HG03558 (cell line): ENCODE data around the gene SLC2A13.
"Not testable (repeated sequence)": the region's sequence is repeated elsewhere in the genome, so short reads cannot be mapped to it uniquely, and the experiment has no call there.

Experiments used
- ATAC-seq: cut with Tn5 transposase; IDR thresholded peaks from one replicate; pipeline ENCODE4 v1.9.1; 2021; ENCODE audit warnings: moderate number of reproducible peaks; ENCODE audit not compliant: unreplicated experiment; ENCODE audit errors: extremely low read depth

Gene SLC2A13

GRCh38 chr12:39935839-39936238 is 170.0 kb downstream of the SLC2A13 start:
- no peak for ATAC-seq

DNA sequence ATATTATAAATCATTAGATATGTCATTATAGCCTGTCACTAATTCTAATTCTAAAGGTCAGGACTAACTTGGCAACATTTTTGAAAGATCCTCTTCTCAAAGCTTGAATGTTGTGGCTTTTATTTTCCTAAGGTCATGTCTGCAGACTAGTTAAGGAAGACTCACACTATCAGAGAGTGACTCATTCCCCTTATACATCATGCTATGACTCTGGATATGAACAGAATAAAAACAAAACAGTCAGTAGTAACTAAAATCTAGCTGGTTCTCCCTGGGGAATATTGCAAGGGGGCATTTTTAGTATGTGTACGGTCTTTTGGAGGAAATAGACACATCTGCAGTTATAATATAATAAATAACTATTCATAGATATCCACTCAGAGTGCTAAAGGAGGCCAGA is 170.6 kb downstream of the SLC2A13 start:
- no peak for ATAC-seq

DNA sequence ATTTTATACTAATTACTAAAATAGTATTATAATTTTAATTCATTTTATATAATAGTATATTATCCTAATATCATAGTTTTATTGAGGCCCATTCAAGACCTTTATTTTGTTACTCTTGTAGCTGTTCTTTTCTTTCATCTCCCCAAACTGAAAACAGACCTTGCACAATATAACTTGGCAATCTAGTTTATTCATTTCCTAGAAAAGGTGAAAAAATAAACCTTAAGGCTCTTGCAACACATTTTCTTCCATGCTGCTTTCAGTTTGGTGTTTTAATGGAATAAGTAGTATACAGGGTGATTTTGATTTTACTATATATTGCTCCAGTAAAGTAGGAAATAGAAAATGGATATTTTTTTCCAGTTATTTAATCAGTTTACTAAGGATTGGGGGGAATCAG is 174.0 kb downstream of the SLC2A13 start:
- no peak for ATAC-seq

DNA sequence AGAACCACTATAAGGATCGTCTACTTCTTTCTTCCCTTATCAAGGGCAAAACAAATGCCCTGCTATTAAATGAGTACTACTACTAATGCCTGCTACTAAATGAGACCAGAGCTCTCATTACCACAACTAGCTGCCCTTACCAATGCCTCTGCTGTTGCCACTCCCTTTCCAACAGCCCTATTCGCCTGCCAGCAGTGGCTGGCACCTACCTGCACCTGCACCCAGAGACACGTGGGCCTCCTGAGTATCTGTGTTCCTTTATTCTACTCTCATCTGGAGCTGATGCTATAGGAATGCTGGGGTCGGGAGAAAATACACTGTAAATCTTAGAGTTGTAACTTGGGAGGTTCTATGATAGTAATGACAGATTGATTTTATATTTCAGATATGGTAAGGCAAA is 174.7 kb downstream of the SLC2A13 start:
- ATAC-seq = no peak

GRCh38 chr12:39930101-39930500 is 175.8 kb downstream of the SLC2A13 start:
- no peak for ATAC-seq

DNA sequence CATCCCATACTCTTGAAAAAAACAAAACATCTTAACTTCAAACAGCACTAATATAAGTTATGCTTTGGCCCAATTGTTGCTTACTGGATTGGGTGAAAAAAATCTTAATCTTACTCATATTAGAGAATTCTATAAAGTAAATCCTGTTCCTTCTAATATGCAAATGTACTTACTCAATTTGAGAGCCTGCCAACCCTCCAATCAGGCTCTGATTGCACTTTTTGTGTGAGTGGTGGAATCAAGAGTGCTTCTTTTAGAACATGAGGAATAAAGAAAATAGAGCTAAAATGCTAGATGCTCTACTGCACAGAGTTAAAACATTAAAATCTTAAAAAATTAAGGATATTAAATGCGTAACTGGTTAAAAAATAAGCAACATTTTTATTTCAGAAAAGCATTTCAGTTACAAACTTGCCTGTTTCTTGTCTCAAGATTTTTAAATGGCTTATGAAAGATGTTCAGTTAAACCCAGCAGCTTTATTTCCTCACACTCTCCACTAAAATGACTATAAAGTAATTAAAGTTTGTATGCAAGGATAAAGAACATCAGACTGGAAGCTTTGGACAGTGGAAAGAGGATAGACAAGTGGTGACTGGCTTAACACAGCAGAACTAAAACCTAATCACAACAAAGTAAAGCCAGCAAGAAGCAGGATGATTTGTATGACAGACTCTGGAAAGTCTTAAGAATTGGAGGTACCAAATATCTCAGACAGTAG is 177.5 kb downstream of the SLC2A13 start:
- no peak for ATAC-seq

GRCh38 chr12:39923364-39923763 is 182.5 kb downstream of the SLC2A13 start:
- ATAC-seq = no peak

DNA sequence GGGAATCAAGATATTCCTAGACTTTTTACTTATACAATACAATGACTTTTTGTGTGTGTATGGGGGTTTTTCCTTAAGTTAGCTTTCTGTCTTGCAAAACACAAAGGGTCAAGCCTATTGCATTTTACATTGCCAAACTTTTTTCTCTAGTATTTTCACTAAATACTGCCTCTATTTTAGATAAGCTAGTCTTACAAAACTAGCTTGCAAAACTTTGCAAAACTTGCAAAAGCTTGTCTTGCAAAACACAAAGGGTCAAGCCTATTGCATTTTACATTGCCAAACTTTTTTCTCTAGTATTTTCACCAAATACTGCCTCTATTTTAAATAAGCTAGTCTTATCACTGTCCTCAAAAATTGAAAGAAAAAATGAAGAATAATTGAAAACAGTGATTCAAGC is 183.3 kb downstream of the SLC2A13 start:
- ATAC-seq = not testable (repeated sequence)

DNA sequence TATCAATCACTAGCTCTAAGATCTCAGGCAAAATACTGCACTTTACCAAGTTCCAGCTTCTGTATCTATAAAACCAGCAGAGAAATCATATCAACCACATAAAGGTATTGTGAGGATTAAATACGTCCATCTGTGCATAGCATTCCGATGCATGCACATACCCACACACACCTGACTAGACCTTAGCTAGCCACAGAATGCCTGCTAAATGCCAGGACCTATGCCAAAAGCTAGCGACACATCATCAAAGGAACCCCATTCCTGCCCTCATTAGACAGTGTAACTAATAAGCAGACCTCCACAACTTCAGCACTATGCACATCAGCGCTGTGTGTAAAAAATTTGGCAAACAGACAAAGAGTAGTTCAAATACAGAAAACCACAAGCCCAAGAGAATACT is 185.2 kb downstream of the SLC2A13 start:
- no peak for ATAC-seq

- no peak for ATAC-seq
Measured at GRCh38 chr12:39920222-39920621, 185.7 kb downstream of the SLC2A13 start.

DNA sequence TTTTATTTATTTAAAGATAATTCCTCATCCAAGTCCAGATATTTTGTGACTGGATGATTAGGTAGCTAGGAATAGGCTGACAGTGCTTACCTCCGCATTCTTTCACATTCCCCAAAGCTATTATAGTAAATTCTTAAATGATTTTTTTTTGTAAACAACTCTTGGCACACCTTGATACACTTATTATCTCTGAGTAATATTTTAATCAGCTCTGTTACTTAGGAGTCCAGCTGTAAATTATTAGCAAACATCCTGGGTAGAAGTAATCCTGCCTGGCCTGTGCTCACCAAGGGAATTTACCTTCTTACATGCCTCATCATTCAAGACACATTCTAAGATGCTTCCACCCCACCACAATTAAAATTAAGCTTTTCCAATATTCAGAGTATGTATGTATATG is 186.1 kb downstream of the SLC2A13 start:
- no peak for ATAC-seq

DNA sequence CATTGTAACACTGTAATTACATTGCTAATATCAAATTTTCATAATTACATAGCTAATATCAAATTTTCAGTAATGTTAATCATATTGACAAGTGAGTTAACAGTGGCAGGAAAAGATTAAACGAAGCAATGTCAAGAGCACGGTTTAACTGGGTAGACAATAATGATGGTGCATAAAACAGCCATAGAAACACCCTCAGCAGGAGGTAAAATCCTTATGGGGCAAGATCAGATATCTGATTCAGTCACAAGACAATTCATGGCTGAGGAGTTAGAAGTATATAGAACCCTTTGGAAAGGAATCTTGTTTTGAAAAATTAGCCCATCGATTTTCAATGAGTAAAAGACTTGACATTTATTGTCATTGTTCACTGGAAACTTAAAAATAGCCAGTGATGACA is 190.6 kb downstream of the SLC2A13 start:
- ATAC-seq = no peak

- ATAC-seq = no peak
Measured at GRCh38 chr12:39912211-39912980, 193.5 kb downstream of the SLC2A13 start.

- no peak for ATAC-seq
Measured at GRCh38 chr12:39906237-39906636, 199.6 kb downstream of the SLC2A13 start.

DNA sequence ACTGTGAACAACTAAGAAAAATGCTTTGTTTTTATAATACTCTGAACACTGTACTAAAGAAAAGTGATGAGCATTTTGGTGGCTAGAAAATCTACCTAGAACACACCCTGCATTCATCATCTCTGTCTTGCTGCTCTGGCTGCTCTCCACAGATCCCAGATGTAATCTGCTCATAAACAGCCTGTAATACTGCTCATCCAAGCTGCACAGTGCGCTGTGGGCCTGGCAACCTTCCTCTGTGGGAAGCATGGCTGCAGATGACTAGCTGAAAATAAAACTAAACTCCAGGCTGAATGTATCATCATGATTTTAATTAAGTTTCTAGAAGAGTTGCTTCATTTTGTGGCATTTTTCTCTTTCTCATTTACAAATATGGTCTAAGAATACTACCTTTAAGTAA is 200.7 kb downstream of the SLC2A13 start:
- no peak for ATAC-seq

GRCh38 chr12:39902821-39903220 is 203.1 kb downstream of the SLC2A13 start:
- ATAC-seq = no peak

- no peak for ATAC-seq
Measured at GRCh38 chr12:39897315-39897714, 208.6 kb downstream of the SLC2A13 start.

- ATAC-seq = not testable (repeated sequence)
Measured at GRCh38 chr12:39893388-39893787, 212.5 kb downstream of the SLC2A13 start.

GRCh38 chr12:39892146-39892545 is 213.7 kb downstream of the SLC2A13 start:
- no peak for ATAC-seq

- ATAC-seq = no peak
Measured at GRCh38 chr12:39887856-39888255, 218.0 kb downstream of the SLC2A13 start.

DNA sequence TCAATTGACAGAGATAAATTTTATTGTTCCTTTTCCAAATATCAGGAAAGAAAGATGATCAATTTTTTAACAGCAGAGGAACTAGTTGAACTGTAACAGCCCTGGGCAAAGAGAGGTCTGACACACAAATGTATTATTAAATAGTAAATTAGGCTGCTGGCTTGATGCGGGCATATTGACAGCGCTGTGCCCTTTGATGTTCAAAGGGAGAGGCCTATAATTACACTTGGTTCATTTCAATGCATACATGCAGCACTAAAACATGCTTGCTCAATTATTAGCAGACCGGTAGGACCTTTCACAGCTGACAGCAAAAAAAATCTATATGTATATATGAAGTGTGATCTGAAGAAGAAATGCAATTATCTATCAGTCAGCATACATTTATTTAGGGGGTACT is 219.8 kb downstream of the SLC2A13 start:
- ATAC-seq = no peak

DNA sequence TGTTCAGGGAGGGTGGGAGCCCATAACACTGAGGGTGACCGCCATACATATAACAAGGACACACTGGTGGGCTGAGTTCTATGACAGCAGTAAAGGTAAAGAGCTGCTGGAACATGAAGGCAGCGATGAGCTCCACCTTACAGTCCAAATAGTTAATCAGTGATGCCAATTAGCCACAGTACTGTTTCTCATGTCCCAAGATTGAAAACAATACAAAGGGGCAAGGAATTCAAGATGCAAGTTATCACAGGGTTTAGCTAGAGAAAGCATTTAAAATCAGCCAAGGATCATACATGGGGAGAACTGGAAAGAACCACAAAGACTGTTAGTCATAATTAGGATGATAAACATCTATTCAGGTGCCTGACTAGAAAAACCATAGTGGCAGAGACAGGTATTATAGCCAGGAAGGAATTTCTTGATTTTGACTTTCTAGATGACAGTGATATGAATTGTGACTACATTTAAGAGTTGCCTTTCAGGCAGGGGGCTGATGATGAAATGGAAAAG is 221.2 kb downstream of the SLC2A13 start:
- ATAC-seq = no peak
